HepG2 (cell line): ENCODE data around the gene CD81. TPM values are rescaled to one million over a fixed set of nuclear protein-coding genes. Genes with fewer than 3 reads are reported as not detected.

ENCODE experiments used
- ATAC-seq: fragments of 200-7000 bp; cut with Tn5 transposase; 3 replicates; pipeline ENCODE4 v1.9.1; 2020; ENCODE audit warnings: mild to moderate bottlenecking, moderate library complexity
- BruUV-seq: library from RNA; stranded (reverse); fragments of 400-500 nt; replicated peaks from 2 replicates; lab custom pipeline; 2021; lab: Mats Ljungman, UMichigan
- CTCF ChIA-PET: fragments of 300-600 bp; formaldehyde crosslinking; extraction: SDS; loops from one replicate; lab custom pipeline; 2021; ENCODE audit warnings: low total read pairs, inconsistent platforms, low intra/inter-chr PET ratio; lab: Yijun Ruan, JAX
- POLR2A ChIA-PET: fragments of 350-600 bp; sonication (Branson Sonifier 250); formaldehyde crosslinking; loops from one replicate; lab custom pipeline; 2020; ENCODE audit warnings: antibody characterized with exemption, inconsistent platforms; lab: Yijun Ruan, JAX
- DNase-seq: peaks from one replicate; pipeline ENCODE4 v3.0.0-alpha.2; 2015; ENCODE audit warnings: low spot score
- FAIRE-seq: peaks from 3 replicates; lab custom pipeline; 2011; peaks lifted over from hg19 to GRCh38; lab: Jason Lieb, UNC
- H2AFZ ChIP-seq: one replicate; pipeline ENCODE4 v1.6.1; 2011; ENCODE audit warnings: low read length, inconsistent platforms
- H3K27ac ChIP-seq: fragments of 300-600 bp; 3 replicates; pipeline ENCODE4 v1.8.0; 2011; ENCODE audit warnings: mixed run types, mild to moderate bottlenecking, mixed read lengths, low read length, inconsistent platforms; ENCODE audit not compliant: insufficient read depth; ENCODE audit errors: extremely low read length
- H3K27me3 ChIP-seq, 2 experiments: fragments of 200-600 bp in 1 of 2; 2 replicates in 1 of 2; 3 replicates in 1 of 2; pipeline versions ENCODE4 v1.6.0 to v1.8.0; 2011; ENCODE audit warnings: low read length in 2 of 2, mild to moderate bottlenecking in 2 of 2, moderate library complexity in 2 of 2, inconsistent platforms in 1 of 2; ENCODE audit not compliant: insufficient read depth in 2 of 2, control insufficient read depth in 1 of 2
- H3K36me3 ChIP-seq, 2 experiments: fragments of 200-600 bp in 1 of 2; replicated peaks in 1 of 2; 2 replicates in 1 of 2; 3 replicates in 1 of 2; pipeline versions ENCODE4 v1.5.1 to v1.8.0; 2011; ENCODE audit warnings: low read length in 2 of 2, inconsistent platforms in 1 of 2; ENCODE audit not compliant: insufficient read depth in 2 of 2, control insufficient read depth in 1 of 2
- H3K4me1 ChIP-seq: 2 replicates; pipeline ENCODE4 v1.5.1; 2012; ENCODE audit warnings: low read length, inconsistent platforms; ENCODE audit not compliant: insufficient read depth
- H3K4me2 ChIP-seq: 2 replicates; pipeline ENCODE4 v1.6.0; 2011; ENCODE audit warnings: low read depth, low read length, inconsistent platforms
- H3K4me3 ChIP-seq, 3 experiments: fragments of 200-600 bp in 1 of 3; sonication (generic), shearing (Covaris generic) in 1 of 3; replicated peaks in 1 of 3; 2 replicates each; pipeline ENCODE4 v1.5.1; 2011 to 2016; ENCODE audit warnings: low read length in 3 of 3, inconsistent platforms in 2 of 3, low read depth in 2 of 3, mild to moderate bottlenecking in 2 of 3, control low read depth in 1 of 3, mixed read lengths in 1 of 3; ENCODE audit not compliant: insufficient read depth in 1 of 3
- H3K79me2 ChIP-seq: one replicate; pipeline ENCODE4 v1.6.1; 2011; ENCODE audit warnings: low read length, inconsistent platforms; ENCODE audit not compliant: insufficient read depth
- H3K9ac ChIP-seq: 2 replicates; pipeline ENCODE4 v1.6.0; 2011; ENCODE audit warnings: mild to moderate bottlenecking, low read depth, low read length, inconsistent platforms; ENCODE audit not compliant: insufficient read depth
- H3K9me3 ChIP-seq: 2 replicates; pipeline ENCODE4 v1.5.1; 2012; ENCODE audit warnings: mild to moderate bottlenecking, low read length
- H4K20me1 ChIP-seq: 2 replicates; pipeline ENCODE4 v1.6.0; 2011; ENCODE audit warnings: inconsistent platforms, mild to moderate bottlenecking, low read length, moderate library complexity; ENCODE audit not compliant: insufficient read depth
- ERF ChIP-seq: IDR thresholded peaks from 2 replicates; pipeline ENCODE4 v1.6.1; 2018; ENCODE audit warnings: missing biosample characterization, missing genetic modification reagents
- ZNF101 ChIP-seq: sonication (generic); formaldehyde crosslinking; IDR thresholded peaks from 2 replicates; pipeline ENCODE4 v1.4.0; 2020; ENCODE audit warnings: mild to moderate bottlenecking, low read depth, missing genetic modification reagents, borderline replicate concordance
- ZNF234 ChIP-seq: sonication (generic); formaldehyde crosslinking; conservative IDR thresholded peaks from 2 replicates; pipeline ENCODE4 v1.5.1; 2020; ENCODE audit warnings: mild to moderate bottlenecking, missing genetic modification reagents
- WGBS: methylation state at CpG from one replicate; pipeline ENCODE4 v1.1.6; 2017; ENCODE audit warnings: low lambda C conversion rate; 5-methylcytosine and 5-hydroxymethylcytosine counted together
- in situ Hi-C: cut with HindIII; loops from 2 replicates; pipeline ENCODE4 v1.10.0; 2017; ENCODE audit warnings: low pct_unique_long_range_greater_than_20kb; ENCODE audit not compliant: extremely low pct_ligation_motif_present
- intact Hi-C: fragments of 100-400 bp; cut with micrococcal nuclease; formaldehyde crosslinking; loops from one replicate; pipeline ENCODE4 v1.10.0; 2022; ENCODE audit not compliant: unreplicated experiment
- polyA plus RNA-seq, 8 experiments: library from polyadenylated mRNA; depleted of rRNA in 3 of 8; stranded (reverse) in 7 of 8; unstranded in 1 of 8; fragments of >200 nt; fragmentation: Illumina TruSeq in 4 of 8; extraction: Trizol in 4 of 8; gene quantifications; 2 replicates each; pipeline versions ENCODE4 v1.2.1 to v1.2.3, GENCODE V29; 2011 to 2016; ENCODE audit warnings: low read depth in 4 of 8, missing spikeins in 1 of 8, mixed read lengths in 1 of 8; ENCODE audit not compliant: insufficient read depth in 1 of 8
- total RNA-seq, 5 experiments: library from RNA; depleted of rRNA; stranded (reverse); fragments of >200 nt; fragmentation: Illumina TruSeq; extraction: Trizol; gene quantifications; 2 replicates each; pipeline ENCODE4 v1.2.3, GENCODE V29; 2016; ENCODE audit warnings: low read depth in 1 of 5
- TF ChIP-seq, protein P1 (sequence below): sonication (generic); formaldehyde crosslinking; IDR thresholded peaks from 2 replicates; pipeline ENCODE4 v1.4.0; 2020; ENCODE audit warnings: missing genetic modification reagents, borderline replicate concordance
- TF ChIP-seq, protein P2 (sequence below): sonication (generic); formaldehyde crosslinking; IDR thresholded peaks from 2 replicates; pipeline ENCODE4 v1.4.0; 2020; ENCODE audit warnings: mild to moderate bottlenecking, missing genetic modification reagents

CD81 gene
- total and polyA plus RNA-seq, 2 of the 13 experiments (the other 11 are each of a cell fraction or from before 2014, with no cell fraction given), result not detected

DNA sequence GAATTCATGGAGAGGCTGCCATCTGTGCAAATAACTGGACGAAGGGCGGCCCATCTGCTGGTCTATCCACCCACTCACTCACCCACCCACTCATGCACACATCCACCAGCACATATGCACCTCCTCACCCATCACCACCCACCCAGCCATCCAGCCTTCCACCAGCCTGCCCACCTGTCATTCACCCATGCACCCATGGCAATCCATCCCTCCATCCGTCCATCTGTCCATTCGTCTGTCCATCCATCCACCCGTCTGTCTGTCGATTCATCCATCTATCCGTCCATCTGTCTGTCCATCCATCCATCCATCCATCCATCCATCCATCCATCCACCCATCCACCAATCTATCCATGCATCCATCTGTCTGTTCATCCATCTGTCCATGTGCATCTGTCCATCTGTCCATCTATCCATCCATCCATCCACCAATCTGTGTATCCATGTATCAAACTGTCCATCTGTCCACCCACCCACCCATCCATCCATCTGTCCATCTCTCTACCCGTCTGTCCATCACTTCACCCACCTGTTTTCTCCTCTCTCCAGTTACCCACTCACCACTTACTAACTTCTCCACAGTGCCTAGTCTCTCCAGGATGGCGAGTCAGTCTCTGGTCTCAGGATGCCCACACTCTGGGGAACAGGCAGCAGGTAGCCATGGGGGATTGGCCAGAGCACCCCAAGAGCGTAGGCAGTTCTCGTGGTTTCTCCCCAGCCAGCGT, 58.3 kb downstream of the CD81 start:
- in situ Hi-C loops, result no loop called here

More for the DNA sequence above, 58.3 kb downstream of the CD81 start:
- intact Hi-C loops, result no loop called here
- DNase-seq (no peak), ATAC-seq (no peak), FAIRE-seq (no peak)
- Histone ChIP-seq H3K27me3 (peaks cover 10 to 62% of the 10 kb centered on the region in 2 experiments; a peak in 4 of 5 replicates), H4K20me1 (no peaks in the 10 kb centered on the region; the same call in 1 of the 2 replicates), H3K4me2 (no peak overlapping the region), H3K27ac (no peak overlapping the region), H2AFZ (no peak overlapping the region), H3K4me3 (no peak overlapping the region), H3K36me3 (no peaks in the 10 kb centered on the region), H3K4me1 (no peaks in the 10 kb centered on the region), H3K9ac (no peak overlapping the region), H3K79me2 (no peaks in the 10 kb centered on the region), H3K9me3 (no peaks in the 10 kb centered on the region)
- TF ChIP-seq ERF (CRISPR knock-in tag) (no peak), ZNF101 (CRISPR knock-in tag) (no peak), ZNF234 (CRISPR knock-in tag) (no peak)
- TF ChIP-seq, protein P1, sequence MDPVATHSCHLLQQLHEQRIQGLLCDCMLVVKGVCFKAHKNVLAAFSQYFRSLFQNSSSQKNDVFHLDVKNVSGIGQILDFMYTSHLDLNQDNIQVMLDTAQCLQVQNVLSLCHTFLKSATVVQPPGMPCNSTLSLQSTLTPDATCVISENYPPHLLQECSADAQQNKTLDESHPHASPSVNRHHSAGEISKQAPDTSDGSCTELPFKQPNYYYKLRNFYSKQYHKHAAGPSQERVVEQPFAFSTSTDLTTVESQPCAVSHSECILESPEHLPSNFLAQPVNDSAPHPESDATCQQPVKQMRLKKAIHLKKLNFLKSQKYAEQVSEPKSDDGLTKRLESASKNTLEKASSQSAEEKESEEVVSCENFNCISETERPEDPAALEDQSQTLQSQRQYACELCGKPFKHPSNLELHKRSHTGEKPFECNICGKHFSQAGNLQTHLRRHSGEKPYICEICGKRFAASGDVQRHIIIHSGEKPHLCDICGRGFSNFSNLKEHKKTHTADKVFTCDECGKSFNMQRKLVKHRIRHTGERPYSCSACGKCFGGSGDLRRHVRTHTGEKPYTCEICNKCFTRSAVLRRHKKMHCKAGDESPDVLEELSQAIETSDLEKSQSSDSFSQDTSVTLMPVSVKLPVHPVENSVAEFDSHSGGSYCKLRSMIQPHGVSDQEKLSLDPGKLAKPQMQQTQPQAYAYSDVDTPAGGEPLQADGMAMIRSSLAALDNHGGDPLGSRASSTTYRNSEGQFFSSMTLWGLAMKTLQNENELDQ (CRISPR knock-in tag), result no peak
- TF ChIP-seq, protein P2, sequence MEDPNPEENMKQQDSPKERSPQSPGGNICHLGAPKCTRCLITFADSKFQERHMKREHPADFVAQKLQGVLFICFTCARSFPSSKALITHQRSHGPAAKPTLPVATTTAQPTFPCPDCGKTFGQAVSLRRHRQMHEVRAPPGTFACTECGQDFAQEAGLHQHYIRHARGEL (CRISPR knock-in tag), result no peak
- 11% methylated on average over 12 of the region's 12 CpGs for WGBS
- CTCF ChIA-PET, result no interaction called here
- BruUV-seq, result no TSS peak
- POLR2A ChIA-PET, result no interaction called here
